Karpas-422 (cell line): ENCODE measurements around the gene IL20RB. TPM values are rescaled to one million over a fixed set of nuclear protein-coding genes. Genes with fewer than 3 reads are reported as not detected.
A peak's percentile ranks its signal among the peaks of the same experiment; 100 is the strongest.

ENCODE experiments used
- DNase-seq: peaks from one replicate; pipeline ENCODE4 v3.0.0-alpha.2; 2015
- H2AFZ ChIP-seq: fragments of 200-600 bp; sonication (generic); 2 replicates; pipeline ENCODE4 v1.6.1; 2014; ENCODE audit warnings: antibody characterized with exemption, low read length, mixed read lengths
- H3K27ac ChIP-seq: fragments of 200-600 bp; sonication (generic); 2 replicates; pipeline ENCODE4 v1.5.1; 2014; ENCODE audit warnings: mild to moderate bottlenecking, low read length, moderate library complexity
- H3K27me3 ChIP-seq: fragments of 200-600 bp; sonication (generic); 2 replicates; pipeline ENCODE4 v1.6.1; 2014; ENCODE audit warnings: low read length, mixed read lengths
- H3K36me3 ChIP-seq: fragments of 200-600 bp; sonication (generic); 2 replicates; pipeline ENCODE4 v1.6.1; 2014; ENCODE audit warnings: low read length, mixed read lengths; ENCODE audit not compliant: insufficient read depth
- H3K4me1 ChIP-seq: fragments of 200-600 bp; sonication (generic); 2 replicates; pipeline ENCODE4 v1.6.1; 2014; ENCODE audit warnings: mild to moderate bottlenecking, low read length, mixed read lengths
- H3K4me2 ChIP-seq: fragments of 200-600 bp; sonication (generic); 2 replicates; pipeline ENCODE4 v1.6.1; 2014; ENCODE audit warnings: low read length, low read depth, mild to moderate bottlenecking; ENCODE audit not compliant: poor library complexity, severe bottlenecking
- H3K4me3 ChIP-seq: fragments of 200-600 bp; sonication (generic); 2 replicates; pipeline ENCODE4 v1.5.1; 2014; ENCODE audit warnings: mild to moderate bottlenecking, antibody characterized with exemption, low read length, mixed read lengths
- H3K79me2 ChIP-seq: fragments of 200-600 bp; sonication (generic); 2 replicates; pipeline ENCODE4 v1.6.1; 2014; ENCODE audit warnings: mild to moderate bottlenecking, low read length, mixed read lengths
- H3K9ac ChIP-seq: fragments of 200-600 bp; sonication (generic); 2 replicates; pipeline ENCODE4 v1.6.0; 2014; ENCODE audit warnings: low read length
- H3K9me2 ChIP-seq: fragments of 200-600 bp; sonication (generic), shearing (Covaris generic); replicated peaks from 2 replicates; pipeline ENCODE4 v1.6.0; 2014; ENCODE audit warnings: mild to moderate bottlenecking, low read length, moderate library complexity; ENCODE audit not compliant: insufficient read depth
- H3K9me3 ChIP-seq: fragments of 300-700, 200-600 bp; sonication (generic); 2 replicates; pipeline ENCODE4 v1.6.1; 2014; ENCODE audit warnings: low read length, mixed read lengths
- H4K20me1 ChIP-seq: fragments of 200-600 bp; sonication (generic); 2 replicates; pipeline ENCODE4 v1.6.1; 2014; ENCODE audit warnings: mild to moderate bottlenecking, antibody characterized with exemption, low read length, low read depth; ENCODE audit not compliant: insufficient read depth
- total RNA-seq: library from RNA; depleted of rRNA; stranded (reverse); fragments of >200 nt; shearing (Covaris generic); gene quantifications from 2 replicates; pipeline ENCODE4 v1.2.3, GENCODE V29; 2014; ENCODE audit warnings: low replicate concordance

IL20RB gene
- total RNA-seq, 1 experiment from 2014 or later: 1.1 TPM

DNA sequence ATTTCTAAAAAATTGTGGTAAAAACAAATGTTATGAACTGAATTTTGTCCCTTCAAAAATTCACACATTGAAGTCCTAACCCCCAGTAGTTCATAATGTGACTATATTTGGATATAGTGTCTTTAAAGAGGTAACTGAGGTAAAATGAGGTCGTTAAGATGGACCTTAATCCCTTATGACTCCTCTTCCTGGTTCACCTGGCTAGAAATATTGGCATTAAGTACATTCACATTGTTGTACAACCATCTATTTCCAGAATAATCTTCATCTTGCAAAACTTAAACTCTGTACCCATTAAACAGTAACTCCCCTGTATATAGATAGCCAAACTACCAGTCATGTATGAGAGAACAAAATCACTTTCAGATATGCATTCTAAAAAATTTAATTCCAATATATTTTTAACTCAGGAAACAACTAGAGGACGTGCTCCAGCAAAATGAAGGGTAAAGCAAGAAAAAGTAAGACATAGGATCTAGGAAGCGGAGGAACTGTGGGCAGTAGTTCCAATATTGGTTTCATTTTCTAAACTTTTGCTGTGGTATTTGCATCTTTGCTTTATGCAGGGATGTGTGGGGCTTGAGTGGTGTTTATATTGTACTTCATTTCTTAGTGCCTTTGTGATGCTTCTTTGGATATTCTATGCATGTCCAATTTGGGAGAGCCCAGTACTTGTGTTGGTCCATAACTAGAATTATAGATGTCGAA is 36.7 kb upstream of the IL20RB start:
- Histone ChIP-seq H3K4me3 (no peak overlapping the region), H3K9me2 (no peaks in the 10 kb centered on the region), H4K20me1 (no peaks in the 10 kb centered on the region), H2AFZ (no peak overlapping the region), H3K36me3 (no peaks in the 10 kb centered on the region; the same call in none of the 2 replicates), H3K9me3 (no peaks in the 10 kb centered on the region), H3K27ac (peak overlapping the region; percentile 23), H3K79me2 (peaks cover 94% of the 10 kb centered on the region), H3K27me3 (no peaks in the 10 kb centered on the region), H3K4me1 (peaks cover 93% of the 10 kb centered on the region), H3K4me2 (peak overlapping the region; percentile 37), H3K9ac (no peak overlapping the region)
- DNase-seq: no peak

- no peaks in the 10 kb centered on the region for H3K9me3 ChIP-seq
- no peaks in the 10 kb centered on the region for H4K20me1 ChIP-seq
- peak overlapping the region; percentile 86 for H3K4me2 ChIP-seq
- H3K9ac ChIP-seq: peak overlapping the region; percentile 64
- peaks cover 73% of the 10 kb centered on the region for H3K4me1 ChIP-seq
- H3K4me3 ChIP-seq: peak overlapping the region; percentile 53
- peaks cover 29% of the 10 kb centered on the region for H3K36me3 ChIP-seq
- H3K27me3 ChIP-seq: no peaks in the 10 kb centered on the region
- H3K79me2 ChIP-seq: peaks cover 94% of the 10 kb centered on the region
- DNase-seq: peak; percentile 90
- no peak overlapping the region for H2AFZ ChIP-seq
- peak overlapping the region; percentile 95 for H3K27ac ChIP-seq
- no peaks in the 10 kb centered on the region for H3K9me2 ChIP-seq
Measured at GRCh38 chr3:136925425-136926190, 32.2 kb upstream of the IL20RB start.

- Histone ChIP-seq H3K4me1 (peaks cover 50% of the 10 kb centered on the region), H3K27ac (peak overlapping the region; percentile 31; the same call in 1 of the 2 replicates), H3K79me2 (peaks cover 95% of the 10 kb centered on the region)
Measured at GRCh38 chr3:136928240-136928639, 29.5 kb upstream of the IL20RB start.

GRCh38 chr3:136929977-136930670 is 27.7 kb upstream of the IL20RB start:
- no peak for DNase-seq
- Histone ChIP-seq H3K4me3 (no peak overlapping the region), H3K4me2 (no peak overlapping the region), H3K27me3 (no peaks in the 10 kb centered on the region), H3K79me2 (peaks cover 96% of the 10 kb centered on the region), H3K27ac (peak overlapping the region; percentile 46), H4K20me1 (no peaks in the 10 kb centered on the region), H3K9ac (no peak overlapping the region), H3K9me2 (no peaks in the 10 kb centered on the region), H3K9me3 (no peaks in the 10 kb centered on the region), H3K36me3 (peaks cover 45% of the 10 kb centered on the region), H2AFZ (no peak overlapping the region), H3K4me1 (peaks cover 33% of the 10 kb centered on the region)

More at GRCh38 chr3:136928240-136928639, 29.5 kb upstream of the IL20RB start:
- H3K36me3 ChIP-seq: peaks cover 41% of the 10 kb centered on the region
- no peaks in the 10 kb centered on the region for H4K20me1 ChIP-seq
- no peaks in the 10 kb centered on the region for H3K9me2 ChIP-seq
- no peak overlapping the region for H3K9ac ChIP-seq
- no peaks in the 10 kb centered on the region for H3K27me3 ChIP-seq
- no peak overlapping the region for H3K4me2 ChIP-seq
- DNase-seq: no peak
- no peak overlapping the region for H3K4me3 ChIP-seq
- H3K9me3 ChIP-seq: no peaks in the 10 kb centered on the region
- no peak overlapping the region for H2AFZ ChIP-seq

GRCh38 chr3:136931606-136932005 is 26.2 kb upstream of the IL20RB start:
- no peak overlapping the region for H3K27ac ChIP-seq
- no peaks in the 10 kb centered on the region for H3K9me3 ChIP-seq
- peaks cover 98% of the 10 kb centered on the region for H3K79me2 ChIP-seq
- no peak overlapping the region for H3K4me2 ChIP-seq
- H3K36me3 ChIP-seq: peaks cover 51% of the 10 kb centered on the region
- no peaks in the 10 kb centered on the region for H3K27me3 ChIP-seq
- no peak overlapping the region for H3K4me3 ChIP-seq
- H3K4me1 ChIP-seq: peaks cover 18% of the 10 kb centered on the region
- H3K9ac ChIP-seq: no peak overlapping the region
- DNase-seq: no peak
- no peaks in the 10 kb centered on the region for H3K9me2 ChIP-seq
- no peak overlapping the region for H2AFZ ChIP-seq
- H4K20me1 ChIP-seq: no peaks in the 10 kb centered on the region

- Histone ChIP-seq H3K36me3 (peaks cover 48% of the 10 kb centered on the region), H3K79me2 (peaks cover 98% of the 10 kb centered on the region), H3K9me2 (no peaks in the 10 kb centered on the region), H3K27ac (peak overlapping the region; percentile 29), H4K20me1 (no peaks in the 10 kb centered on the region), H3K9me3 (no peaks in the 10 kb centered on the region), H3K27me3 (no peaks in the 10 kb centered on the region), H3K9ac (no peak overlapping the region), H3K4me1 (peaks cover 23% of the 10 kb centered on the region), H3K4me2 (no peak overlapping the region), H2AFZ (no peak overlapping the region), H3K4me3 (no peak overlapping the region)
- no peak for DNase-seq
Measured at GRCh38 chr3:136932523-136932922, 25.3 kb upstream of the IL20RB start.

GRCh38 chr3:136932978-136933772 is 24.6 kb upstream of the IL20RB start:
- no peaks in the 10 kb centered on the region for H4K20me1 ChIP-seq
- no peaks in the 10 kb centered on the region for H3K9me3 ChIP-seq
- peaks cover 98% of the 10 kb centered on the region for H3K79me2 ChIP-seq
- H3K9me2 ChIP-seq: no peaks in the 10 kb centered on the region
- no peak overlapping the region for H3K4me2 ChIP-seq
- no peak overlapping the region for H2AFZ ChIP-seq
- peaks cover 42% of the 10 kb centered on the region for H3K36me3 ChIP-seq
- H3K4me1 ChIP-seq: peaks cover 29% of the 10 kb centered on the region
- H3K9ac ChIP-seq: no peak overlapping the region
- DNase-seq: no peak
- peak overlapping the region; percentile 29 for H3K27ac ChIP-seq
- H3K27me3 ChIP-seq: no peaks in the 10 kb centered on the region
- no peak overlapping the region for H3K4me3 ChIP-seq
